Natural killer cell (primary cell): Measurements from ENCODE around the gene PTPRN2. TPM values are rescaled to one million over a fixed set of nuclear protein-coding genes. Genes with fewer than 3 reads are reported as not detected.

Experiments
- ATAC-seq, 3 donors: fragments of 150-1000 bp in 2 of 3; fragments of 200-7000 bp in 1 of 3; cut with Tn5 transposase; 1 replicate in 1 of 3; 2 replicates in 2 of 3; pipeline ENCODE4 v1.10.0; 2021; ENCODE audit warnings: mild to moderate bottlenecking in 2 of 3, moderate library complexity in 2 of 3
- DNase-seq, 2 donors: peaks; one replicate each; pipeline versions ENCODE4 v3.0.0 to v3.0.0-alpha.2; 2013 to 2021; ENCODE audit warnings: mixed read lengths in 1 of 2
- H3K27ac ChIP-seq: one replicate; pipeline ENCODE4 v1.5.1; 2013; ENCODE audit warnings: mild to moderate bottlenecking, low read length
- H3K27me3 ChIP-seq: one replicate; pipeline ENCODE4 v1.6.1; 2013; ENCODE audit warnings: low read length; ENCODE audit not compliant: control insufficient read depth, insufficient read depth
- H3K36me3 ChIP-seq: one replicate; pipeline ENCODE4 v1.6.1; 2013; ENCODE audit warnings: low read length; ENCODE audit not compliant: control insufficient read depth, insufficient read depth
- H3K4me1 ChIP-seq: one replicate; pipeline ENCODE4 v1.6.1; 2013; ENCODE audit warnings: low read length; ENCODE audit not compliant: control insufficient read depth, insufficient read depth
- H3K4me3 ChIP-seq: one replicate; pipeline ENCODE4 v1.5.1; 2013; ENCODE audit warnings: low read length
- H3K9me3 ChIP-seq: one replicate; pipeline ENCODE4 v1.6.1; 2013; ENCODE audit warnings: low read length; ENCODE audit not compliant: control insufficient read depth, insufficient read depth
- H3K27ac Mint-ChIP-seq, 2 donors: one replicate each; pipeline ENCODE4 v1.8.0; 2022; ENCODE audit warnings: mild to moderate bottlenecking in 2 of 2, mixed read lengths in 2 of 2, moderate library complexity in 1 of 2
- H3K27me3 Mint-ChIP-seq, 2 donors: one replicate each; pipeline ENCODE4 v1.8.0; 2022; ENCODE audit warnings: low read depth in 2 of 2, mixed read lengths in 2 of 2
- H3K36me3 Mint-ChIP-seq: one replicate; pipeline ENCODE4 v1.8.0; 2022; ENCODE audit warnings: mixed read lengths
- H3K4me1 Mint-ChIP-seq, 2 donors: one replicate each; pipeline ENCODE4 v1.8.0; 2022; ENCODE audit warnings: mixed read lengths in 2 of 2
- H3K4me3 Mint-ChIP-seq: one replicate; pipeline ENCODE4 v1.8.0; 2022; ENCODE audit warnings: mild to moderate bottlenecking, moderate library complexity, mixed read lengths
- H3K9me3 Mint-ChIP-seq, 2 donors: one replicate each; pipeline ENCODE4 v1.8.0; 2022; ENCODE audit warnings: mixed read lengths in 2 of 2
- CTCF ChIP-seq: fragments of 200-600 bp; IDR thresholded peaks from one replicate; pipeline ENCODE4 v1.8.0; 2022; ENCODE audit warnings: antibody characterized with exemption
- WGBS: methylation state at CpG from one replicate; pipeline ENCODE4 v1.1.7; 2013; ENCODE audit warnings: missing lambda C conversion rate; ENCODE audit not compliant: insufficient coverage; 5-methylcytosine and 5-hydroxymethylcytosine counted together
- intact Hi-C: fragments of 100-400 bp; cut with micrococcal nuclease; formaldehyde crosslinking; loops from one replicate; pipeline ENCODE4 v1.14.2; 2022
- total RNA-seq, 4 donors: library from RNA; stranded (reverse); fragments of 120-200 nt in 1 of 4; gene quantifications; one replicate each; pipeline versions ENCODE4 v1.2.3 to v1.2.4, GENCODE V29; 2013 to 2022

The PTPRN2 gene
- total RNA-seq, 3 donors from 2014 or later (not counting 1 experiment from before 2014, with no cell fraction given) = 1.3 to 2.5 (median 1.9) TPM

DNA sequence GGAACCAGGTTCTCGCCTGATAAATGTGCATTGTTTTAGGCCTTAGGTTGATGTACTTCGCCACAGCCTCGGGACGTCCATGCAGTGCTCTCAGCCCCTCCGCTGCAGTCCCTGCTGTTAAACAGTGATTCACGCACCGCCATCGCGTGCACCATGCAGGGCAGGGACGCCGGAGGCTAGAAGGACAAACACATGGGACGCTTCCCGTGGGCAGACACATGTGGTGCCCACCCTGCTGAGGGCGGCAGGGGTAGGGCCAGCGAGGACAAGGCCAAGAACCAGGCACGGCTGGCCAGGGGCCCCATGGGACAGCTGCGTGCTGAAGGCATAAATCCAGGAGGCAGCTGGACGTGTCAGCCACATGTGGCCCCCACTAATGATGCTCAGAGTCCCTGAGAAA, 394.7 kb downstream of the PTPRN2 start:
- peaks cover 23% of the 10 kb centered on the region for H3K9me3 ChIP-seq

GRCh38 chr7:158192184-158192835, 395.3 kb downstream of the PTPRN2 start:
- Mint-ChIP-seq H3K4me1 (no peaks in the 10 kb centered on the region), H3K27me3 (no peaks in the 10 kb centered on the region), H3K4me3 (no peak overlapping the region), H3K27ac (no peak overlapping the region), H3K9me3 (peaks cover 6 to 8% of the 10 kb centered on the region in 2 donors), H3K36me3 (no peaks in the 10 kb centered on the region)
- Histone ChIP-seq H3K27ac (no peak overlapping the region), H3K4me3 (no peak overlapping the region), H3K9me3 (peaks cover 23% of the 10 kb centered on the region), H3K27me3 (no peaks in the 10 kb centered on the region), H3K4me1 (no peaks in the 10 kb centered on the region), H3K36me3 (no peaks in the 10 kb centered on the region)
- no peak for TF ChIP-seq CTCF
- intact Hi-C loops = no loop called here
- WGBS = 91% methylated on average over 28 of the region's 28 CpGs
- ATAC-seq (no peak), DNase-seq (no peak)

More for the DNA sequence above, 394.7 kb downstream of the PTPRN2 start:
- H3K36me3 Mint-ChIP-seq = no peaks in the 10 kb centered on the region
- no peak overlapping the region for H3K27ac Mint-ChIP-seq
- no peak overlapping the region for H3K27ac ChIP-seq
- H3K36me3 ChIP-seq = no peaks in the 10 kb centered on the region
- H3K4me1 ChIP-seq = no peaks in the 10 kb centered on the region
- intact Hi-C loops = no loop called here
- DNase-seq = no peak
- no peaks in the 10 kb centered on the region for H3K27me3 ChIP-seq
- no peak overlapping the region for H3K4me3 ChIP-seq
- H3K27me3 Mint-ChIP-seq = no peaks in the 10 kb centered on the region
- no peak overlapping the region for H3K4me3 Mint-ChIP-seq
- WGBS = 92% methylated on average over 18 of the region's 18 CpGs
- TF ChIP-seq CTCF = no peak
- peaks cover 6 to 8% of the 10 kb centered on the region in 2 donors for H3K9me3 Mint-ChIP-seq
- ATAC-seq = no peak
- no peaks in the 10 kb centered on the region for H3K4me1 Mint-ChIP-seq

DNA sequence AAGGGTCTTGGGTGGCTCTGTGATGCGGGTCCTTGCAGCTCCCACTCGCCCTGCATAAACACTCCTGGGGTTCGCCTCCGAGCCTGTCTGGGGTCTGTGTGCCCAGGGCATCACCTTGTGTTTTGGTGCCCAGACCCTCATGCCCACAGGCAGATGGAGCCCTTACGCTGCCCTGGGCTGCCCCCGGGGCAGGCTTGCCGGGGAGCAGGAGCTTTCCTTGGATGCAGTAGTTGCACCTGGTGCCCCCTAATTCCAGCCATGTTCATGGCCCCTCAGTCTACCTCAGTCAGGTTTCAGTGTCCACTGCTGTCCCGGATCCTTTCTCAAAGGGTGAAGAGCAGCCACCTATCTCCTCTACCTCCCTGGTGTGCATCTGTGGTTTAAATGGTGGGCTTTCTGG, 396.0 kb downstream of the PTPRN2 start:
- TF ChIP-seq CTCF = no peak
- H3K4me3 ChIP-seq = no peak overlapping the region
- Mint-ChIP-seq H3K4me3 (no peak overlapping the region), H3K4me1 (no peaks in the 10 kb centered on the region), H3K9me3 (peaks cover 7 to 8% of the 10 kb centered on the region in 2 donors), H3K36me3 (no peaks in the 10 kb centered on the region), H3K27ac (no peak overlapping the region), H3K27me3 (no peaks in the 10 kb centered on the region)
- H3K4me1 ChIP-seq = no peaks in the 10 kb centered on the region
- H3K27ac ChIP-seq = no peak overlapping the region
- 91% methylated on average over 7 of the region's 8 CpGs for WGBS
- H3K36me3 ChIP-seq = no peaks in the 10 kb centered on the region
- DNase-seq = no peak
- intact Hi-C loops = no loop called here
- peaks cover 21% of the 10 kb centered on the region for H3K9me3 ChIP-seq
- no peak for ATAC-seq
- no peaks in the 10 kb centered on the region for H3K27me3 ChIP-seq

- no peak for ATAC-seq
- intact Hi-C loops = no loop called here
- H3K9me3 ChIP-seq = peaks cover 16% of the 10 kb centered on the region
Measured at GRCh38 chr7:158190756-158191155, 396.9 kb downstream of the PTPRN2 start.

More at GRCh38 chr7:158190756-158191155, 396.9 kb downstream of the PTPRN2 start:
- Mint-ChIP-seq H3K27me3 (no peaks in the 10 kb centered on the region), H3K4me1 (no peaks in the 10 kb centered on the region), H3K36me3 (no peaks in the 10 kb centered on the region), H3K27ac (no peak overlapping the region), H3K4me3 (no peak overlapping the region), H3K9me3 (peaks cover 8% of the 10 kb centered on the region in 2 donors)
- H3K27ac ChIP-seq = no peak overlapping the region
- H3K4me3 ChIP-seq = no peak overlapping the region
- H3K36me3 ChIP-seq = no peaks in the 10 kb centered on the region
- no peak for DNase-seq
- H3K27me3 ChIP-seq = no peaks in the 10 kb centered on the region
- 85% methylated on average over 11 of the region's 11 CpGs for WGBS
- no peaks in the 10 kb centered on the region for H3K4me1 ChIP-seq
- no peak for TF ChIP-seq CTCF
